LNCaP clone FGC (cell line): ENCODE measurements around the gene GNAT1.
"Not testable (repeated sequence)": the region's sequence is repeated elsewhere in the genome, so short reads cannot be mapped to it uniquely, and the experiment has no call there.

Source experiments
- DNase-seq: peaks from one replicate; pipeline ENCODE4 v3.0.0-alpha.2; 2011; ENCODE audit warnings: low read depth
- H3K4me3 ChIP-seq: 2 replicates; pipeline ENCODE4 v1.5.1; 2011; ENCODE audit warnings: mild to moderate bottlenecking, low read depth, low read length, control low read depth
- CTCF ChIP-seq: IDR thresholded peaks from 2 replicates; pipeline ENCODE4 v1.5.1; 2012; ENCODE audit warnings: mild to moderate bottlenecking; ENCODE audit not compliant: control insufficient read depth, insufficient read depth; ENCODE audit errors: extremely low read depth

The GNAT1 gene

GRCh38 chr3:50207359-50208042, 16.1 kb downstream of the GNAT1 start:
- TF ChIP-seq CTCF, result no peak
- no peak for DNase-seq
- no peak overlapping the region for H3K4me3 ChIP-seq

GRCh38 chr3:50208677-50209344, 17.4 kb downstream of the GNAT1 start:
- no peak for TF ChIP-seq CTCF
- H3K4me3 ChIP-seq, result no peak overlapping the region
- DNase-seq, result no peak

- no peak for TF ChIP-seq CTCF
- no peak overlapping the region for H3K4me3 ChIP-seq
- no peak for DNase-seq
These were observed 18.7 kb downstream of the GNAT1 start for GRCh38 chr3:50210176-50210509.

GRCh38 chr3:50210510-50211367, 19.3 kb downstream of the GNAT1 start:
- TF ChIP-seq CTCF, result no peak
- H3K4me3 ChIP-seq, result no peak overlapping the region
- DNase-seq, result no peak

GRCh38 chr3:50211368-50211717, 19.9 kb downstream of the GNAT1 start:
- H3K4me3 ChIP-seq, result not testable (repeated sequence)

GRCh38 chr3:50211930-50212329, 20.5 kb downstream of the GNAT1 start:
- no peak overlapping the region for H3K4me3 ChIP-seq
- no peak for TF ChIP-seq CTCF
- no peak for DNase-seq

More at GRCh38 chr3:50211368-50211717, 19.9 kb downstream of the GNAT1 start:
- DNase-seq, result not testable (repeated sequence)

GRCh38 chr3:50212502-50212901, 21.1 kb downstream of the GNAT1 start:
- no peak for DNase-seq
- H3K4me3 ChIP-seq, result no peak overlapping the region
- no peak for TF ChIP-seq CTCF
